Measurements from ENCODE around the gene HEPHL1. TPM values are rescaled to one million over a fixed set of nuclear protein-coding genes. Genes with fewer than 3 reads are reported as not detected.

HEPHL1 gene
- total RNA-seq, 4 donors from 2014 or later, result not detected

DNA sequence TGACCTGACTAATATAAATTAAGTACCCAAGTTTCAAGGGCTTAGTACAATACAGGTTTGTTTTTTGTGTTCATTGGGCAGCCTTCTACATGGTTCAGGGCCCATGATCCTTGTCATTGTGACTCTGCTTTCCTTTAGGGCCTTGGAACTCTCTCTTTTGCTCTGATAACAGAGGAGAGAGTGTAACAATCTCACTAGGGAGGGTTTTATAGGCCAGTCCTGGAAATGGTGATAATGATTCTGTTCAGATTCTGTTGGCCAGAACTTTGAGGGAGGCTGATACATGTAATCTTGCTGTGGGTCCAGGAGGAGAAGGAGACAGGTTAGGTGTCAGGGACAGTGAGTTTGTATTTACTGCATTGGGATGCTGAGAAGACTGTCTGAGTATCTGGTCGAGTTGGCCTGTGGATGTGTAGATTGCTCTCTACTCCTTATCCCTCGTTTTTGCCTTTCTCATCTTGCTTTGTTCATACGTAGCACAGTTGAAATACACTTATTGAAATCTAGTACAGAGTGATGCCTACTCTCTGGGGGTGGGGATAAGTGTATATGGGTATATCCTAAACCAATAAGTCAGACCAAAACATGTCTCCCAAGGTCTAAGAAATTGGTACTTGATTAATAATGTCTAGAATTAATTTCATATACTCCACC is 37.5 kb upstream of the HEPHL1 start:
- TF ChIP-seq POLR2A (IDR thresholded peaks at IDR 0.05), result no peak
- TF ChIP-seq, protein P1, sequence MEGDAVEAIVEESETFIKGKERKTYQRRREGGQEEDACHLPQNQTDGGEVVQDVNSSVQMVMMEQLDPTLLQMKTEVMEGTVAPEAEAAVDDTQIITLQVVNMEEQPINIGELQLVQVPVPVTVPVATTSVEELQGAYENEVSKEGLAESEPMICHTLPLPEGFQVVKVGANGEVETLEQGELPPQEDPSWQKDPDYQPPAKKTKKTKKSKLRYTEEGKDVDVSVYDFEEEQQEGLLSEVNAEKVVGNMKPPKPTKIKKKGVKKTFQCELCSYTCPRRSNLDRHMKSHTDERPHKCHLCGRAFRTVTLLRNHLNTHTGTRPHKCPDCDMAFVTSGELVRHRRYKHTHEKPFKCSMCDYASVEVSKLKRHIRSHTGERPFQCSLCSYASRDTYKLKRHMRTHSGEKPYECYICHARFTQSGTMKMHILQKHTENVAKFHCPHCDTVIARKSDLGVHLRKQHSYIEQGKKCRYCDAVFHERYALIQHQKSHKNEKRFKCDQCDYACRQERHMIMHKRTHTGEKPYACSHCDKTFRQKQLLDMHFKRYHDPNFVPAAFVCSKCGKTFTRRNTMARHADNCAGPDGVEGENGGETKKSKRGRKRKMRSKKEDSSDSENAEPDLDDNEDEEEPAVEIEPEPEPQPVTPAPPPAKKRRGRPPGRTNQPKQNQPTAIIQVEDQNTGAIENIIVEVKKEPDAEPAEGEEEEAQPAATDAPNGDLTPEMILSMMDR (IDR thresholded peaks at IDR 0.05), result no peak
- DNase-seq, result no peak
- intact Hi-C loops (cut with DNase I; ENCODE audit: low total_unique reads), result no loop called here

DNA sequence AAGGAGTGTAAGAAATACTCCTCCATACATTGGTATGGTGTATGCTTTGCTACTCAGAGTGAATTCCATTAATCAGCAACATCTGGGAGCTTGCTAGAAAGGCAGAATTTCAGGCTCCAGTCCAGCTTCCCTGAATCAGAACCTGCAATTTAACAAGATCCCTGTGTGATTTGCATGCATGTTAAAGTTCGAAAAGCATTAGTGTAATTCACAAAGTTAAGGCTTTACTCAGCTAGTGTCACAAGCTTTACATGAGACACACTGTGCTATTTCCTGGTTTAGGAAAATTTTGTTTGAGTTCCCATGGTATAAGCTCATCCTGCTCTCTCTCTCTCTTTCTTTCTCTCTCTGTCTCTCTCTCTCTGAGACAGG is 37.0 kb upstream of the HEPHL1 start:
- Histone ChIP-seq H3K9me3 (no peaks in the 10 kb centered on the region), H3K4me3 (no peak overlapping the region), H3K4me1 (no peaks in the 10 kb centered on the region), H3K27me3 (no peaks in the 10 kb centered on the region), H3K27ac (no peak overlapping the region), H3K36me3 (no peaks in the 10 kb centered on the region)
- intact Hi-C loops (cut with DNase I; ENCODE audit: low total_unique reads), result no loop called here
- TF ChIP-seq, protein P1 (IDR thresholded peaks at IDR 0.05), result no peak
- no peak for TF ChIP-seq POLR2A (IDR thresholded peaks at IDR 0.05)
- no peak for DNase-seq

More for the DNA sequence above, 37.5 kb upstream of the HEPHL1 start:
- Histone ChIP-seq H3K9me3 (no peaks in the 10 kb centered on the region), H3K27me3 (no peaks in the 10 kb centered on the region), H3K4me1 (no peaks in the 10 kb centered on the region), H3K36me3 (no peaks in the 10 kb centered on the region), H3K4me3 (no peak overlapping the region), H3K27ac (no peak overlapping the region)

DNA sequence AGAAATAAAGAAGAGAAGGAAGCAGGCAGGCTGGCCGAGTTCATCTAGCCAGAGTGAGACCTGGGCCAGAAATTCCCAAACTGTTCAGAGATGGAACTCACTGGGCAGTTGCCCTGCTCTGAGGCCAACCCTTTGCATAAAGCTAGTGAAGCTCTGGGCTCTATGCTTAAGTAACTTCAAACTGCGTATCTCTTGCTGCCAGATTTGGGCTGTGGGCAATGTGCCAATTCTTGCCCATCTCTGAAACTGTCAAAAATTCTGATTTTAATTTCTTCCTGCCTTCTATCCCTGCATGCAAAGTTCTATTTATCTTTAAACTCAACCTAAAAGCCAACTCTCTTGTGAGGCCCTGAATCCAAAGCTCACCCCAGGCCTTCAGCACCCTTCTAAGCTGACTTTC is 36.2 kb upstream of the HEPHL1 start:
- Histone ChIP-seq H3K9me3 (no peaks in the 10 kb centered on the region), H3K4me1 (no peaks in the 10 kb centered on the region), H3K27me3 (no peaks in the 10 kb centered on the region), H3K27ac (no peak overlapping the region), H3K4me3 (no peak overlapping the region), H3K36me3 (no peaks in the 10 kb centered on the region)
- intact Hi-C loops (cut with DNase I; ENCODE audit: low total_unique reads), result no loop called here
- TF ChIP-seq POLR2A (IDR thresholded peaks at IDR 0.05), result no peak
- TF ChIP-seq, protein P1 (IDR thresholded peaks at IDR 0.05), result no peak
- no peak for DNase-seq

DNA sequence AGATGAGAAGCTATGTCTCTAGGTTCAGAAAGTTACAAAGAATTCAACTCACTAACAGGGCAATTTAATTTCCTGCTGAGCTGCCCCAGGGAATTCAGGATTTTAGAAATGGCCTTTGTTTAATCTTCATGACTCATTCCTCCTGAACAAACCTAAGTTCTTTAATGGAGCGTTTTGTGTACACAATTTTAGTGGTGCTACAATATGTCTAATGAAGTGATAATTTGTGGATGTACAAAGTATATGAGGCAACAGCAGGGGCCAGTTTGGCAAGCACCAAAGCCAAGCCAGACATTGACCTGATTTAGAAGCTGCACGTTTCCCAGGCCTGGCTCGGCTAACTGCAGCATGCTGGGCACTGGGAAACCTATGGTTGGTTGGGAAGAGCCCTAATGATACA is 34.4 kb upstream of the HEPHL1 start:
- no peaks in the 10 kb centered on the region for H3K27me3 ChIP-seq

DNA sequence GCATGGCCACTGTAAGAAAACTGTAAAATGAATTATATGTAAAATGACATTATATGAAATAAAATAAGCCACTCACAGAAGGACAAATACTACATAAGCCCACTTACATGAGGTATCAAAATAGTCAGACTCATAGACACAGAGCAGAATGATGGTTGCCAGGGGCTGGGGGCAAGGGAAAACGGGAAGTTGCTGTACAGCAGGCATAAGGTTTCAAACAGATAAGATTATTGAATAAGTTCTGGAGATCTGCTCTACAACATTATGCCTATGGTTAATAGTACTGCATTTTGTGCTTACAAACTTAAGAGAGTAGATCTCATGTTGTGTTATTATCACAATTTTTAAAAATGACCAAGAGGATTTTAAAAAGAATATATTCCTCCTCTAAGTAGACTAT is 32.7 kb upstream of the HEPHL1 start:
- no peaks in the 10 kb centered on the region for H3K36me3 ChIP-seq
- H3K27ac ChIP-seq, result no peak overlapping the region
- intact Hi-C loops (cut with DNase I; ENCODE audit: low total_unique reads), result no loop called here
- H3K4me1 ChIP-seq, result no peaks in the 10 kb centered on the region
- DNase-seq, result no peak
- no peaks in the 10 kb centered on the region for H3K27me3 ChIP-seq
- no peak for TF ChIP-seq POLR2A (IDR thresholded peaks at IDR 0.05)
- TF ChIP-seq, protein P1 (IDR thresholded peaks at IDR 0.05), result no peak
- peaks cover 0 to 8% of the 10 kb centered on the region in 2 donors for H3K9me3 ChIP-seq
- no peak overlapping the region for H3K4me3 ChIP-seq

More for the DNA sequence above, 34.4 kb upstream of the HEPHL1 start:
- intact Hi-C loops (cut with DNase I; ENCODE audit: low total_unique reads), result no loop called here
- no peak for TF ChIP-seq POLR2A (IDR thresholded peaks at IDR 0.05)
- DNase-seq, result no peak
- Histone ChIP-seq H3K9me3 (no peaks in the 10 kb centered on the region), H3K27ac (no peak overlapping the region), H3K36me3 (no peaks in the 10 kb centered on the region), H3K4me3 (no peak overlapping the region), H3K4me1 (no peaks in the 10 kb centered on the region)

DNA sequence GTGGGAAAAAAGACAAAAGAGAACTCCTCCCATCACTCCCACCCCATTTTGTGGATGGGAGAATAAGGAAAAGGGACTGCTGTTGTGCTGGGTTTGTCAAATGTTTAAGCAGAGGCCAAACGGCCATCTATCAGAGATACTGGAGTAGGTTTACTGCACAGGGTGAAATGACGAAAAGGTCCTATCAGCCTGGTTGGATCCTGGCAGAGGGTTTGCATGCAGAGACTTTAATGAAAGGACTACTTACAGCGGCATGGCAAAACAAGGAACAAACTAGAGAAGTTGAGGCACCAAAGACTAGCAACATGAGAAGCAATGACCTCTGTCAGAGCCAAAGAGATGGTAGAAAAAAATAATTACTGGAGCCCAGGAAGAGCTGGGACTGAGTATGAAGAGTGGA is 32.2 kb upstream of the HEPHL1 start:
- intact Hi-C loops (cut with DNase I; ENCODE audit: low total_unique reads), result no loop called here

More for the DNA sequence above, 32.2 kb upstream of the HEPHL1 start:
- no peaks in the 10 kb centered on the region for H3K27me3 ChIP-seq
- DNase-seq, result no peak
- no peaks in the 10 kb centered on the region for H3K4me1 ChIP-seq
- no peak overlapping the region for H3K27ac ChIP-seq
- H3K36me3 ChIP-seq, result no peaks in the 10 kb centered on the region
- TF ChIP-seq, protein P1 (IDR thresholded peaks at IDR 0.05), result no peak
- TF ChIP-seq POLR2A (IDR thresholded peaks at IDR 0.05), result no peak
- no peak overlapping the region for H3K4me3 ChIP-seq
- peaks cover 0 to 9% of the 10 kb centered on the region in 2 donors for H3K9me3 ChIP-seq
